DND-41 (cell line): ENCODE data around the gene UNC5C.

ENCODE experiments used
- ATAC-seq: fragments of 200-7000 bp; cut with Tn5 transposase; 3 replicates; pipeline ENCODE4 v1.9.1; 2021; ENCODE audit warnings: low read depth; ENCODE audit not compliant: insufficient read depth
- DNase-seq: peaks from one replicate; pipeline ENCODE4 v3.0.0-alpha.2; 2020
- H2AFZ ChIP-seq: 2 replicates; pipeline ENCODE4 v1.6.0; 2012; ENCODE audit warnings: low read depth, low read length
- H3K27ac ChIP-seq: 2 replicates; pipeline ENCODE4 v1.5.1; 2012; ENCODE audit warnings: low read length, inconsistent platforms
- H3K27me3 ChIP-seq: fragments of 200-600 bp; sonication (generic); 2 replicates; pipeline ENCODE4 v1.6.0; 2012; ENCODE audit warnings: low read length, mild to moderate bottlenecking, inconsistent platforms; ENCODE audit not compliant: insufficient read depth, poor library complexity
- H3K36me3 ChIP-seq: 2 replicates; pipeline ENCODE4 v1.5.1; 2012; ENCODE audit warnings: low read length, inconsistent platforms; ENCODE audit not compliant: insufficient read depth
- H3K4me1 ChIP-seq: 2 replicates; pipeline ENCODE4 v1.5.1; 2012; ENCODE audit warnings: mild to moderate bottlenecking, low read length; ENCODE audit not compliant: insufficient read depth
- H3K4me2 ChIP-seq: 2 replicates; pipeline ENCODE4 v1.6.0; 2012; ENCODE audit warnings: mild to moderate bottlenecking, moderate library complexity, low read length, inconsistent platforms; ENCODE audit not compliant: insufficient read depth
- H3K4me3 ChIP-seq, 2 experiments: fragments of 200-600 bp in 1 of 2; shearing (Covaris generic) in 1 of 2; 2 replicates each; pipeline ENCODE4 v1.5.1; 2012 to 2016; ENCODE audit warnings: inconsistent platforms in 2 of 2, low read length in 2 of 2, mild to moderate bottlenecking in 2 of 2, low read depth in 1 of 2, moderate library complexity in 1 of 2
- H3K79me2 ChIP-seq: 2 replicates; pipeline ENCODE4 v1.6.0; 2012; ENCODE audit warnings: low read length, inconsistent platforms; ENCODE audit not compliant: insufficient read depth
- H3K9ac ChIP-seq: 2 replicates; pipeline ENCODE4 v1.6.0; 2012; ENCODE audit warnings: low read depth, mild to moderate bottlenecking, inconsistent platforms, low read length, moderate library complexity
- H3K9me3 ChIP-seq: 2 replicates; pipeline ENCODE4 v1.5.1; 2012; ENCODE audit warnings: low read length, moderate library complexity, mild to moderate bottlenecking, inconsistent platforms; ENCODE audit not compliant: insufficient read depth, severe bottlenecking
- H4K20me1 ChIP-seq: 2 replicates; pipeline ENCODE4 v1.6.0; 2012; ENCODE audit warnings: low read length; ENCODE audit not compliant: insufficient read depth
- EZH2 ChIP-seq: IDR thresholded peaks from 3 replicates; pipeline ENCODE4 v1.6.1; 2012; ENCODE audit warnings: borderline replicate concordance, low read depth, mild to moderate bottlenecking, moderate library complexity, low read length, inconsistent platforms; ENCODE audit not compliant: severe bottlenecking
- TF ChIP-seq, protein P1 (sequence below): IDR thresholded peaks from 2 replicates; pipeline ENCODE4 v1.5.1; 2012; ENCODE audit warnings: borderline replicate concordance, low read length, moderate library complexity, mild to moderate bottlenecking; ENCODE audit not compliant: poor library complexity, severe bottlenecking; ENCODE audit errors: extremely low read depth

The UNC5C gene

DNA sequence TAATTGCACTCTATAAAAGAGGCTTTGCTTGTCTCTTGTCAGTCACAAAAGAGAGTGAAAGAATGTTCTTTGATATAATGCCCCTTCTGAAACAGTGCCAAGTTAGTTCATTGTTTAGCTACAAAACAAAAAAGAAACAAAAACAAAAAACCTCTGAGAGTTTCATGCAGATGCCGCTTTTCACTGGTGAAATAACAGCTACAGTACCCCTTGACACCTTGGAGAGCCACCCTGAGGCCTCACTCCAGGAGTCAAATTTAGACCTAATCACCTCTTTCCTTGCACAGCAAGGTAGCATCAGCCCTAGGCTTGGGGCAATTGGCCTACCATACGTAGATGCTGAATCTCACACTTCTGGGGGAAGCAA is 185.2 kb downstream of the UNC5C start:
- Histone ChIP-seq H3K4me3 (no peak overlapping the region), H3K9me3 (no peaks in the 10 kb centered on the region), H3K4me1 (no peaks in the 10 kb centered on the region), H3K9ac (no peak overlapping the region), H3K4me2 (no peak overlapping the region), H3K36me3 (no peaks in the 10 kb centered on the region), H2AFZ (peak overlapping the region; percentile 2; the same call in 1 of the 2 replicates), H3K27ac (no peak overlapping the region), H4K20me1 (no peaks in the 10 kb centered on the region), H3K79me2 (no peaks in the 10 kb centered on the region), H3K27me3 (no peaks in the 10 kb centered on the region)
- no peak for TF ChIP-seq EZH2
- TF ChIP-seq, protein P1, sequence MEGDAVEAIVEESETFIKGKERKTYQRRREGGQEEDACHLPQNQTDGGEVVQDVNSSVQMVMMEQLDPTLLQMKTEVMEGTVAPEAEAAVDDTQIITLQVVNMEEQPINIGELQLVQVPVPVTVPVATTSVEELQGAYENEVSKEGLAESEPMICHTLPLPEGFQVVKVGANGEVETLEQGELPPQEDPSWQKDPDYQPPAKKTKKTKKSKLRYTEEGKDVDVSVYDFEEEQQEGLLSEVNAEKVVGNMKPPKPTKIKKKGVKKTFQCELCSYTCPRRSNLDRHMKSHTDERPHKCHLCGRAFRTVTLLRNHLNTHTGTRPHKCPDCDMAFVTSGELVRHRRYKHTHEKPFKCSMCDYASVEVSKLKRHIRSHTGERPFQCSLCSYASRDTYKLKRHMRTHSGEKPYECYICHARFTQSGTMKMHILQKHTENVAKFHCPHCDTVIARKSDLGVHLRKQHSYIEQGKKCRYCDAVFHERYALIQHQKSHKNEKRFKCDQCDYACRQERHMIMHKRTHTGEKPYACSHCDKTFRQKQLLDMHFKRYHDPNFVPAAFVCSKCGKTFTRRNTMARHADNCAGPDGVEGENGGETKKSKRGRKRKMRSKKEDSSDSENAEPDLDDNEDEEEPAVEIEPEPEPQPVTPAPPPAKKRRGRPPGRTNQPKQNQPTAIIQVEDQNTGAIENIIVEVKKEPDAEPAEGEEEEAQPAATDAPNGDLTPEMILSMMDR, result no peak
- no peak for DNase-seq
- ATAC-seq, result no peak

DNA sequence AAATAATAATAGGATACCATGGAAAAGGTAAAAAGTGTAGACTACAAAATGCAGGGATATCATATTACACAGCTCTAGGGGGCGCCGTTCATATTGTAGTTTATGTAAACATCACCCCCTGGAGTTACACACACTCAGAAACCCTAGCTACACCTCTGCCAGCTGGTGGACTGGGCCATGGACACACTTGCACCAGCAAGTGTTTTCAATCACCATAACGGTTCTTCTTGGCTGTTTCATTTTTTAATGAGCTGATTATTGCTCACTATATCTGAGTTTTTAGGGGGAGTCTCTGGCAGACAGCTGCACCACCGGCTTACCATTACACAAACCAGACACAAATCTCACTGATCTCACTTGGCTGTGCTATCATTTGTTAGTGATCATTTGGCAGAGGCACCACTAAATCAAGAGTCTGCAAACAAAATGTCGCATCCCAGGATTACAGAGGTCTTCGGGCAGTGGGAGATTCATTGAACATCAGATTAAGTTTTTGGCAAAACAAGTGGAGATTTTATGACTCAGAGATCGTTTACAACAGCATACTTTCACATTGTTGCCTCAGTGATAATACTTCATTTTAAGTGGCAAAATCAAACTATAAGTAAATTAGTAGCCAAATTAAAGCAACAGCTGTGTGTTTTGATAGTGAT is 185.7 kb downstream of the UNC5C start:
- Histone ChIP-seq H3K9me3 (no peaks in the 10 kb centered on the region), H3K4me3 (no peak overlapping the region)
- no peak for ATAC-seq

DNA sequence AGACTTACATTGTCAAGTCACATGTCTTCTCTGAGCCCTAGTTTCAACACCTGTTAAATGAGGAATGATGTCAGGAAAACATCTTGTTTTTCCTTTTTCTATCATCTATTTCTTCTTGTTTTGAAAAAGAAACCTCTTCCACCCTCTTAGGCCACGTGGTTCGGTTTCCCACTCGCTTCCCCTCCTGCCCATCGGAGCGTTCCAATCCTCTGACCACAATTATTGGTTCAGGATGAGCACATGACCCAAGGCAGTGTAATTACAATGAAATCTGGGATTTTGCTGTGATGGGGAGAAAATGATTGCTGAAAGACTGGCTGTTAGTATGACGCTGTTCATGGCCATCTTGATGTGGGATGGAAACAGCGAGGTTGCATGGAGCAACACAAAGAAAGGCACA is 186.7 kb downstream of the UNC5C start:
- DNase-seq (no peak), ATAC-seq (no peak)
- Histone ChIP-seq H3K27me3 (no peaks in the 10 kb centered on the region), H3K9me3 (no peaks in the 10 kb centered on the region), H3K4me2 (no peak overlapping the region), H2AFZ (no peak overlapping the region), H3K79me2 (no peaks in the 10 kb centered on the region), H3K4me1 (no peaks in the 10 kb centered on the region), H4K20me1 (no peaks in the 10 kb centered on the region), H3K9ac (no peak overlapping the region), H3K27ac (no peak overlapping the region), H3K36me3 (no peaks in the 10 kb centered on the region), H3K4me3 (no peak overlapping the region)
- TF ChIP-seq EZH2, result no peak
- TF ChIP-seq, protein P1, result no peak

More for the DNA sequence above, 185.7 kb downstream of the UNC5C start:
- H2AFZ ChIP-seq, result 0 out of 2 replicates have a peak overlapping the region, but pooled peaks have one; percentile 2
- H3K79me2 ChIP-seq, result no peaks in the 10 kb centered on the region
- H3K4me1 ChIP-seq, result no peaks in the 10 kb centered on the region
- TF ChIP-seq, protein P1, result peak; percentile 43
- no peak for TF ChIP-seq EZH2
- no peaks in the 10 kb centered on the region for H4K20me1 ChIP-seq
- H3K27me3 ChIP-seq, result no peaks in the 10 kb centered on the region
- no peak overlapping the region for H3K4me2 ChIP-seq
- H3K36me3 ChIP-seq, result no peaks in the 10 kb centered on the region
- no peak overlapping the region for H3K27ac ChIP-seq
- H3K9ac ChIP-seq, result no peak overlapping the region
- DNase-seq, result no peak

DNA sequence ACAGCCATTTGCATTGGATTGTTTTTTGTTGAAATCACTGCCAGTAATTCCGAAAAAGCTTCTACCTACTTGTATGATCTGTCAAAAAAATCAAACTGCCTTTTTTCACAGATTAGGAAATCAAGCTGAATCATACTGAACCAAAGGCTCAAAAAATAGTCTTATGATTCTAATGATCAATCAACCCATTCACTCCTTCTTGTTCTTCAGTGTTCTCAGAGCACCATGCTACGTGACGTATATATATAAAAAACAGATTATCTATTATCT is 187.1 kb downstream of the UNC5C start:
- no peak overlapping the region for H3K9ac ChIP-seq
- TF ChIP-seq EZH2, result no peak
- TF ChIP-seq, protein P1, result no peak
- no peak overlapping the region for H3K4me2 ChIP-seq
- H3K9me3 ChIP-seq, result no peaks in the 10 kb centered on the region
- no peak overlapping the region for H3K4me3 ChIP-seq
- no peaks in the 10 kb centered on the region for H3K79me2 ChIP-seq
- no peaks in the 10 kb centered on the region for H3K27me3 ChIP-seq
- no peaks in the 10 kb centered on the region for H3K4me1 ChIP-seq
- H4K20me1 ChIP-seq, result no peaks in the 10 kb centered on the region
- H3K27ac ChIP-seq, result no peak overlapping the region
- ATAC-seq (no peak), DNase-seq (no peak)
- no peaks in the 10 kb centered on the region for H3K36me3 ChIP-seq
- no peak overlapping the region for H2AFZ ChIP-seq
